Measurements from ENCODE around the gene MICB. TPM values are rescaled to one million over a fixed set of nuclear protein-coding genes. Genes with fewer than 3 reads are reported as not detected.
"Not testable (repeated sequence)": the region's sequence is repeated elsewhere in the genome, so short reads cannot be mapped to it uniquely, and the experiment has no call there.

Gene MICB
- total RNA-seq, 1 donor from 2014 or later: 1.1 TPM

DNA sequence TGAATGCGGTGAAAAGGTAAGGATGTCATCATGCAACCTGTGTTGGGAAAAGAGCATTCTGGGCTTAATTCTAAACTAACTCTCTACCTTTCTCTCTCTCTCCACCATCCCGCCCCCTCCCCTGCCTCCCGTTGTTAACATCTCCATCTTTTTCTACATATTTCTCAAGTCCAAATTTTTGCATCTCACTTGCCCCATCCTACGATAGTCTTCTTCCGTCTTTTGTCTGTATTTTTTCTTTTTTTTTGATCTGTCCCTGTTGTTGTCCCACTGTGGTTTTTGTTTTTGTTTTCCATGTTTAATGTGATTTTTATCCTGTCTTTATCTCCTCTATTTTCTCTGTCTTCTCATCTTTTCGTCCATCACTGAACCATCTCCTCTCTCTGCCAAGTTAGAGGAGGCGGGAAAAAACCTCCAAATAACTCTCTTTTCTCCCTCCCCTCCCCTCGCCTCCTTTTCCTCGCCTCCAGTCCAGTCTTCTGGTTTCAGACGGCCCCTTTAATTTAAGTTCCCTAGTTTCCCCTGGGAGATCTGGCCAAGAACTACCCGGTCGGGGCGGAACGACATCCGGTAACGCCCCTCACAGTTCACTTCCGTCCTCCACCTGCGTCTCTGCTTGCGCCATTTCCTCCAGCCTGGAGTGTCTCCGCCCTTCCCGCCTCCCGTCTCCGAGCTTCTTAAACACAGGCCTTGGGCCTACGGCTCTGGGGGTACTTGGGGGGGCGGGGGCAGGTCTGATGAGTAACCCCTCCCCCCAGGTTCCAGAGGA, 49.2 kb downstream of the MICB start, which contains the start of gene NFKBIL1:
NFKBIL1 (plus strand) TSS at position 651 of the 769 bp plus-strand sequence; CDS start at position 738, 87 bp downstream.
- Histone ChIP-seq H3K27me3 (ENCODE audit: low read depth) (no peaks in the 10 kb centered on the region), H3K36me3 (peaks cover 27% of the 10 kb centered on the region), H3K27ac (replicated peaks) (peak within 1 kb of the TSS; percentile 93), H3K9me3 (replicated peaks) (no peaks in the 10 kb centered on the region), H3K4me1 (peaks cover 42% of the 10 kb centered on the region), H3K4me3 (peak within 1 kb of the TSS; percentile 70)
- intact Hi-C loops (cut with micrococcal nuclease): loop anchor here (1.0 kb wide), 1 partner anchor 51 kb away; no protein-coding TSS in a partner anchor
- TF ChIP-seq, protein P1, sequence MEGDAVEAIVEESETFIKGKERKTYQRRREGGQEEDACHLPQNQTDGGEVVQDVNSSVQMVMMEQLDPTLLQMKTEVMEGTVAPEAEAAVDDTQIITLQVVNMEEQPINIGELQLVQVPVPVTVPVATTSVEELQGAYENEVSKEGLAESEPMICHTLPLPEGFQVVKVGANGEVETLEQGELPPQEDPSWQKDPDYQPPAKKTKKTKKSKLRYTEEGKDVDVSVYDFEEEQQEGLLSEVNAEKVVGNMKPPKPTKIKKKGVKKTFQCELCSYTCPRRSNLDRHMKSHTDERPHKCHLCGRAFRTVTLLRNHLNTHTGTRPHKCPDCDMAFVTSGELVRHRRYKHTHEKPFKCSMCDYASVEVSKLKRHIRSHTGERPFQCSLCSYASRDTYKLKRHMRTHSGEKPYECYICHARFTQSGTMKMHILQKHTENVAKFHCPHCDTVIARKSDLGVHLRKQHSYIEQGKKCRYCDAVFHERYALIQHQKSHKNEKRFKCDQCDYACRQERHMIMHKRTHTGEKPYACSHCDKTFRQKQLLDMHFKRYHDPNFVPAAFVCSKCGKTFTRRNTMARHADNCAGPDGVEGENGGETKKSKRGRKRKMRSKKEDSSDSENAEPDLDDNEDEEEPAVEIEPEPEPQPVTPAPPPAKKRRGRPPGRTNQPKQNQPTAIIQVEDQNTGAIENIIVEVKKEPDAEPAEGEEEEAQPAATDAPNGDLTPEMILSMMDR (IDR thresholded peaks at IDR 0.05; ENCODE audit: borderline replicate concordance): no peak
- peak; percentile 97 for DNase-seq

DNA sequence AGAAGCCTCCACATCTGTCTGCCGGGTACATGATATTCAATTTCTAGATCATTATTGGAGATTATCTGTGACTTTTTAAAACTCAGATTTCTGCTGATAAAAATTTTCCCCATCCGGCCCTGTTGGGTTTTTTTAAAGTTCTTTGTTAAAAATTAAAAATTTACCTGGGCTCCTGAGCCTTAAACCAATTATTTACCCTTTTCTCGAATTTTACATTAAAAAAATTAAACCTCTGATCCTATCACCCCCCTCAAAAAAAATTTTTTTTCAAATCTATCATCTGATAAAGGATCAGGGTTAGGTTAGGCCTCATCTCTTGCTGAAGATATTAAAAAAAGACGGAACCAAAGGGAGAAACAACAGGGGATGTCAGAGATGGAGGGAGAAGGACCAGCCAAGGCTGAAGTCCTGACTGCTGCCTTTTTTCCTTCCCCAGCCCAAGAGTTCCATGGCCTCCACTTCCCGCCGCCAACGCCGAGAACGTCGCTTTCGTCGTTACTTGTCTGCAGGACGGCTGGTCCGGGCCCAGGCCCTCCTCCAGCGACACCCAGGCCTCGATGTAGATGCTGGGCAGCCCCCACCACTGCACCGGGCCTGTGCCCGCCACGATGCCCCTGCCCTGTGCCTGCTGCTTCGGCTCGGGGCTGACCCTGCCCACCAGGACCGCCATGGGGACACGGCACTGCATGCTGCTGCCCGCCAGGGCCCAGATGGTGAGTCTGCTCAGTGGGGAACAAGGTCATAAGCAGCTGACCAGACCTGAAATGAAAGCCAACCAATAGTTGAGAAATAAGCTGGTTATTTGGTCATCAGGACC, 50.0 kb downstream of the MICB start:
- TF ChIP-seq, protein P1 (IDR thresholded peaks at IDR 0.05; ENCODE audit: borderline replicate concordance): no peak
- peaks cover 31% of the 10 kb centered on the region for H3K36me3 ChIP-seq
- H3K27me3 ChIP-seq (ENCODE audit: low read depth): no peaks in the 10 kb centered on the region
- peaks cover 36% of the 10 kb centered on the region for H3K4me1 ChIP-seq
- intact Hi-C loops (cut with micrococcal nuclease): no loop called here
- H3K4me3 ChIP-seq: peak overlapping the region; percentile 70
- DNase-seq: no peak
- H3K27ac ChIP-seq (replicated peaks): peak overlapping the region; percentile 93
- H3K9me3 ChIP-seq (replicated peaks): no peaks in the 10 kb centered on the region

DNA sequence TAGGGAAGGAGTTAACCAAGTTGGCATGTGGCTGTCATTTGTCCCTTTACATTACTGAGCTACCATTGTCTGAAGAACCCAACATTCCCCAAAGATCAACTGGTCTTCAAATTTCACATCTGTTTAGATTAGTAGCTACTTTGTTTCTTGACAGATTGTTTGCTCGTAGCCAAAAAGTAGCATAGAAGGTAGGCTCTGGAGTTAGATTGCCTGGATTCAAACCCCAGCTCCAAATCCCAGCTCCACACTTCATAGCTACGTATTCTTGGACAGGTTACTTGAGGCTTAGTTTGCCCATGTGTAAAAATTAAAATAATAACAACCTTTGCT, 50.6 kb downstream of the MICB start:
- H3K4me3 ChIP-seq: peak overlapping the region; percentile 70
- TF ChIP-seq, protein P1 (IDR thresholded peaks at IDR 0.05; ENCODE audit: borderline replicate concordance): no peak
- intact Hi-C loops (cut with micrococcal nuclease): no loop called here

DNA sequence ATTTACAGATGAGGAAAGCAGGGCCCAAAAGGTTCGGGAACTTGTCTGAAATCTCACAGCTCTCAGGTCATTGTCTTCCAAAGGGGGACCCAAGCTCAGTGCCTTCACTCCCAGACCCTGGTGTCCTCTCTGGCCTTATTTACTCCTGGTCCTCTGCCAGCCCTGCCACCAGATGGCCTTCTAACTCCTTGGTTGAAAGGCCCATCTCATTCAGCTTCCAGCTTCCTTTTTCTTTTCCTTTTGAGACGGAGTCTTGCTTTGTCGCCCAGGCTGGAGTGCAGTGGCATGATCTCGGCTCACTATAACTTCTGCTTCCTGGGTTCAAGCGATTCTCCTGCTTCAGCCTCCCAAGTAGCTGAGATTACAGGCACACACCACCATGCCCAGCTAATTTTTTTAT, 53.4 kb downstream of the MICB start:
- H3K27me3 ChIP-seq (ENCODE audit: low read depth); H3K4me3 ChIP-seq; intact Hi-C loops (cut with micrococcal nuclease); H3K9me3 ChIP-seq (replicated peaks): not testable (repeated sequence)
- H3K4me1 ChIP-seq: peaks cover 31% of the 10 kb centered on the region
- peak overlapping the region; percentile 49 for H3K27ac ChIP-seq (replicated peaks)
- TF ChIP-seq, protein P1 (IDR thresholded peaks at IDR 0.05; ENCODE audit: borderline replicate concordance): peak; percentile 58
- DNase-seq: peak; percentile 46
- peaks cover 48% of the 10 kb centered on the region for H3K36me3 ChIP-seq

More for the DNA sequence above, 50.6 kb downstream of the MICB start:
- Histone ChIP-seq H3K27ac (replicated peaks) (peak overlapping the region; percentile 93), H3K9me3 (replicated peaks) (no peaks in the 10 kb centered on the region), H3K4me1 (peaks cover 30% of the 10 kb centered on the region), H3K27me3 (ENCODE audit: low read depth) (no peaks in the 10 kb centered on the region), H3K36me3 (peaks cover 35% of the 10 kb centered on the region)
- DNase-seq: no peak

DNA sequence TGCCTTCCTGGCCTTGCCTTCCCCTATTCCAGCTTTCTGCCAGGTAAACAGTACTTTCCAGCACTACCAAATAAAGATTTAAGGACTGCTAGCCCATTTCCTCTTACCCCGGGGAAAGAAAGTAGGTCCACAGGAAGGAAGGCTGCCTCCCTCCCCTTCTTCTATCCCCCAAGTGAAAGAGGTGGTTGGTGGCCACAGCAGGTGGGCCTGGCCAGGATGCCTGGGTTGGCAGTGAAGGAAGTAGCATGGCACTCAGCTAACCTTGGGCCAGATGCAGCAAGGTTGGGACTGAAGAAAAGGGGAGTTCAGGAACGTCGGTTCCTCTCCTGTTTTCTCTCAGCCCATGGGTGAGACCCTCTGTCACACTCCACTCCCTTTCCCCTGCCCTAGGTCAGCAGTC, 58.4 kb downstream of the MICB start:
- peaks cover 45% of the 10 kb centered on the region for H3K4me1 ChIP-seq
- intact Hi-C loops (cut with micrococcal nuclease): no loop called here
- H3K9me3 ChIP-seq (replicated peaks): no peaks in the 10 kb centered on the region
- DNase-seq: no peak
- no peaks in the 10 kb centered on the region for H3K27me3 ChIP-seq (ENCODE audit: low read depth)
- H3K4me3 ChIP-seq: no peak overlapping the region
- H3K36me3 ChIP-seq: peaks cover 48% of the 10 kb centered on the region
- TF ChIP-seq, protein P1 (IDR thresholded peaks at IDR 0.05; ENCODE audit: borderline replicate concordance): no peak
- H3K27ac ChIP-seq (replicated peaks): no peak overlapping the region

Data from left ventricle myocardium inferior (tissue), 1 donor.